ENCODE measurements around the gene BCAN.

DNA sequence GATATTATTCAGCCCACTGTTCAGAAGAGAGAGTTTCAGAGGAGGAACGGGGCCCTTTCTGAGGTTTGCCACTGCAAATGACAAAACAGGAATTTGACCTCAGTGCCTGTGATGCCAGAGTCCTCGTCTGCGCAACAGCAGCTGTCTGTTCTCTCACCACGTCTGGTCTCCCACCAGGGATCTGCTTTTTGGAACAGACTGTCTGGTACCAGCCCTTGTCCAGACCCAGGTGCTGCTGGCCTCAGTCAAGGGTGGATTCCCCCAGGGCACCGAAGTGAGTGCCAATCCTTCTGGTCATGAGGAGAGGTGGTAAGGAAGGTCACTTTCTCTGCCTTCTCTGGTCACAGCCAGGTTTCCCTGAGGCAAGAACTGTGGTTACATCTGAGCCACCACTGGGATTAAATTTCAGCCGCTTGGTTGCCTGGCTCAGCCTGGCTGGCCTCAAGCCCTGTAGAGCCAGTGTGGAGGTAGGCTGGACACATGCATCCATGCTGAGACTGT, 2.3 kb upstream of the BCAN start:
- TF ChIP-seq, protein P1, sequence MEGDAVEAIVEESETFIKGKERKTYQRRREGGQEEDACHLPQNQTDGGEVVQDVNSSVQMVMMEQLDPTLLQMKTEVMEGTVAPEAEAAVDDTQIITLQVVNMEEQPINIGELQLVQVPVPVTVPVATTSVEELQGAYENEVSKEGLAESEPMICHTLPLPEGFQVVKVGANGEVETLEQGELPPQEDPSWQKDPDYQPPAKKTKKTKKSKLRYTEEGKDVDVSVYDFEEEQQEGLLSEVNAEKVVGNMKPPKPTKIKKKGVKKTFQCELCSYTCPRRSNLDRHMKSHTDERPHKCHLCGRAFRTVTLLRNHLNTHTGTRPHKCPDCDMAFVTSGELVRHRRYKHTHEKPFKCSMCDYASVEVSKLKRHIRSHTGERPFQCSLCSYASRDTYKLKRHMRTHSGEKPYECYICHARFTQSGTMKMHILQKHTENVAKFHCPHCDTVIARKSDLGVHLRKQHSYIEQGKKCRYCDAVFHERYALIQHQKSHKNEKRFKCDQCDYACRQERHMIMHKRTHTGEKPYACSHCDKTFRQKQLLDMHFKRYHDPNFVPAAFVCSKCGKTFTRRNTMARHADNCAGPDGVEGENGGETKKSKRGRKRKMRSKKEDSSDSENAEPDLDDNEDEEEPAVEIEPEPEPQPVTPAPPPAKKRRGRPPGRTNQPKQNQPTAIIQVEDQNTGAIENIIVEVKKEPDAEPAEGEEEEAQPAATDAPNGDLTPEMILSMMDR (conservative IDR thresholded peaks at IDR 0.05) = no peak
- TF ChIP-seq ZFX (IDR thresholded peaks at IDR 0.05) = no peak
